ENCODE measurements around the gene CAMK1.

- TF ChIP-seq CTCF (optimal IDR thresholded peaks at IDR 0.05 in 1 of 3, IDR thresholded peaks at IDR 0.05 in 1 of 3, conservative IDR thresholded peaks at IDR 0.05 in 1 of 3; ENCODE audit: extremely low read depth in 1 of 3, insufficient read depth in 2 of 3, low read length in 3 of 3) (no peak), EZH2 (IDR thresholded peaks at IDR 0.05; ENCODE audit: low read length) (no peak)
Measured at GRCh38 chr3:9749296-9749644, 20.5 kb downstream of the CAMK1 start.
